ENCODE data around the gene ACACB.

GRCh38 chr12:109308534-109309380, 192.4 kb downstream of the ACACB start, which contains the start of gene FOXN4:
- TF ChIP-seq EZH2 (IDR thresholded peaks at IDR 0.05; ENCODE audit: borderline replicate concordance, low read length), result peak; percentile 77
- no peak for TF ChIP-seq CTCF (conservative IDR thresholded peaks at IDR 0.05 in 1 of 2, IDR thresholded peaks at IDR 0.05 in 1 of 2; ENCODE audit: extremely low read depth in 1 of 2, insufficient read depth in 1 of 2, low read depth in 1 of 2, low read length in 2 of 2)
